ENCODE results near the gene RNF208.

- no peak for TF ChIP-seq POLR2AphosphoS5 (IDR thresholded peaks at IDR 0.05; ENCODE audit: low read depth)
- no peak for TF ChIP-seq CTCF (conservative IDR thresholded peaks at IDR 0.05; ENCODE audit: low read depth in 2 of 2)
- no peak for TF ChIP-seq EZH2 (IDR thresholded peaks at IDR 0.05; ENCODE audit: low read depth, unreplicated experiment)
- no peak for TF ChIP-seq CREB1 (CRISPR knock-in tag; IDR thresholded peaks at IDR 0.05; ENCODE audit: low read depth)
Observed at GRCh38 chr9:137241490-137242268, 19.6 kb upstream of the RNF208 start.

Data from GM23338 (cell line).